ENCODE data around the gene MBTD1.

DNA sequence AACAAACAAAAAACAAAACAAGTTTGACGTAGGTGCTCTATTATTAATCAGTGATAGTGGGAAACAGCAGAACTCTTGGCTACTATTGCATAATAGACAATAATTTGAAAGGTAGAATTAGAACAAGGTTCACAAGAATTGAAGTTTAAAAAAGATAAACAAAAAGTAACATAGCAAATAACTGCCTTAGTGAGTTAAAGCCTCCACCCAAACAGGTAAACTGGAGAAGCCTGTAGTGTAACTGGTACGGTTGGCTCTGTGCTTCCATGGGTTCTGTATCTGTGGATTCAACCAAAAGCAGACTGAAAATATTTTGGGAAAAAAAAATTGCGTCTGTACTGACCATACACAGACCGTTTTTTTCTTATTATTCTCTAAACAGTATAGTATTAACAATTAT is 38.5 kb downstream of the MBTD1 start:
- TF ChIP-seq ZNF274 (IDR thresholded peaks at IDR 0.05; ENCODE audit: low read depth, low read length) (no peak), YY1 (IDR thresholded peaks at IDR 0.05; ENCODE audit: insufficient read depth, insufficient read length) (no peak), SUZ12 (IDR thresholded peaks at IDR 0.05; ENCODE audit: extremely low read depth, insufficient read depth, insufficient read length) (no peak)

All from NT2/D1 (cell line).